ENCODE results near the gene SNX9. TPM values are rescaled to one million over a fixed set of nuclear protein-coding genes. Genes with fewer than 3 reads are reported as not detected.
A peak's percentile ranks its signal among the peaks of the same experiment; 100 is the strongest.

The SNX9 gene
- total and polyA plus RNA-seq, 10 of the 15 experiments (the other 5 are each of a cell fraction or from before 2014, with no cell fraction given), result 0.03 to 2.0 (median 0.37) TPM

DNA sequence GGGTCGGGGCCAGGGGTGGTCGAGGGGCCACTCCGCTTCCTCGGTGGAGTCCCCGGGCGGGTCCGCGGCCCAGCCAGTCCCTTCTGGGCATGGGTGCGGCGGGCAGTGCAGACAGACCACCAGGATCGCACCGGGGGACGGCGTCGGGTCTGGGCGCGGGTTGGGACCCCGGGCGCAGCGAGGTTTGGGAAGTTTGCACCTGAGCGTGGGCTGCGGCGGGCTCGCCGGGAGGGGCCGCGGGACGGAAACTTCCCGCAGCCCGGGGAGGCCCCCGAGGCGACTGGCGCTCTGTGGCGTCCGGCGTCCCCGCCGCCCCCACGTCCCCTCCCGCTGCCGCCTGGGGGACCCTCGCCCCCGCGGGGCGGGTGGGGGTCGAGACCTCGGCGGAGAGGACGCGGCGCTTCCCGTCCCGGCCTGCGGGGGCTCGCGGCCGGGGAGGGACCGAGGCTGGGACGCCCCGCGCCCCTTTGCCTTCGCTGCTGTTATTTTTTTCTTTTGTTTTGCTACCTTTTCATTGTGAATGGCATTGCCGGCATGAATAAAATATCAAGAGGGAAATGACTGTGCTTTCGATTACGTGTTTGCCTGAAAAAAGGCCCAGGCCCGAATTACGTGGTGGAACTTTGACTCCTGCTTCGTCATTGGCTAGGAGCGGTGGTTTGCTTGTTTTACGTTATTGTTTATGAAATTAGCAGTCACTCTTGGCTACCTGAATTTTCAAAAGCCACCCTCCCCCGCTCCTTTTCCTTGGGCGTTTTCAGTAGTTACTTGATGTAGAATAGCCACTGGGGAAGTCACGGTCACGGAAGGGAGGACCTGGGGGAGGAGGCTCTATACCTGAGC is 703 bp downstream of the SNX9 start (continued):
- TF ChIP-seq ZNF207 (IDR thresholded peaks at IDR 0.05; ENCODE audit: borderline replicate concordance), result no peak
- peak; percentile 83 for TF ChIP-seq ATF7 (IDR thresholded peaks at IDR 0.05; ENCODE audit: low read depth)
- no peak for TF ChIP-seq NBN (IDR thresholded peaks at IDR 0.05)
- TF ChIP-seq RBBP5 (conservative IDR thresholded peaks at IDR 0.05), result no peak
- TF ChIP-seq NR2C2 (IDR thresholded peaks at IDR 0.05; ENCODE audit: borderline replicate concordance, control insufficient read depth, insufficient read length, low read depth), result no peak
- TF ChIP-seq SIX5 (IDR thresholded peaks at IDR 0.05; ENCODE audit: low read depth, low read length, severe bottlenecking), result no peak
- TF ChIP-seq, protein P1, sequence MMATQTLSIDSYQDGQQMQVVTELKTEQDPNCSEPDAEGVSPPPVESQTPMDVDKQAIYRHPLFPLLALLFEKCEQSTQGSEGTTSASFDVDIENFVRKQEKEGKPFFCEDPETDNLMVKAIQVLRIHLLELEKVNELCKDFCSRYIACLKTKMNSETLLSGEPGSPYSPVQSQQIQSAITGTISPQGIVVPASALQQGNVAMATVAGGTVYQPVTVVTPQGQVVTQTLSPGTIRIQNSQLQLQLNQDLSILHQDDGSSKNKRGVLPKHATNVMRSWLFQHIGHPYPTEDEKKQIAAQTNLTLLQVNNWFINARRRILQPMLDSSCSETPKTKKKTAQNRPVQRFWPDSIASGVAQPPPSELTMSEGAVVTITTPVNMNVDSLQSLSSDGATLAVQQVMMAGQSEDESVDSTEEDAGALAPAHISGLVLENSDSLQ (IDR thresholded peaks at IDR 0.05), result peak; percentile 62; the same call in 1 of the 2 replicates
- no peak for TF ChIP-seq HDAC6 (IDR thresholded peaks at IDR 0.05; ENCODE audit: unreplicated experiment)
- TF ChIP-seq EGR1 (IDR thresholded peaks at IDR 0.05; ENCODE audit: borderline replicate concordance in 1 of 2, low read depth in 2 of 2, low read length in 2 of 2), result peak in 1 of 2 experiments; percentile 45; a peak in 1 of 3 replicates
- no peak for TF ChIP-seq ZNF217 (IDR thresholded peaks at IDR 0.05)
- TF ChIP-seq WRNIP1 (IDR thresholded peaks at IDR 0.05; ENCODE audit: borderline replicate concordance, low read depth, low read length), result no peak
- TF ChIP-seq NFXL1 (IDR thresholded peaks at IDR 0.05; ENCODE audit: borderline replicate concordance), result no peak
- peak; percentile 52; the same call in 1 of the 2 replicates for TF ChIP-seq IRF4 (IDR thresholded peaks at IDR 0.05; ENCODE audit: low read depth, low read length)
- TF ChIP-seq, protein P2, sequence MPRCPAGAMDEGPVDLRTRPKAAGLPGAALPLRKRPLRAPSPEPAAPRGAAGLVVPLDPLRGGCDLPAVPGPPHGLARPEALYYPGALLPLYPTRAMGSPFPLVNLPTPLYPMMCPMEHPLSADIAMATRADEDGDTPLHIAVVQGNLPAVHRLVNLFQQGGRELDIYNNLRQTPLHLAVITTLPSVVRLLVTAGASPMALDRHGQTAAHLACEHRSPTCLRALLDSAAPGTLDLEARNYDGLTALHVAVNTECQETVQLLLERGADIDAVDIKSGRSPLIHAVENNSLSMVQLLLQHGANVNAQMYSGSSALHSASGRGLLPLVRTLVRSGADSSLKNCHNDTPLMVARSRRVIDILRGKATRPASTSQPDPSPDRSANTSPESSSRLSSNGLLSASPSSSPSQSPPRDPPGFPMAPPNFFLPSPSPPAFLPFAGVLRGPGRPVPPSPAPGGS (IDR thresholded peaks at IDR 0.05; ENCODE audit: borderline replicate concordance, insufficient read depth, low read depth, low read length, poor library complexity, severe bottlenecking), result no peak
- TF ChIP-seq DPF2 (IDR thresholded peaks at IDR 0.05), result peak; percentile 68; the same call in 1 of the 2 replicates
- no peak for TF ChIP-seq SUPT20H (IDR thresholded peaks at IDR 0.05; ENCODE audit: borderline replicate concordance, control insufficient read depth, low read depth, low read length)
- no peak; a peak in 1 of 4 replicates for TF ChIP-seq BHLHE40 (IDR thresholded peaks at IDR 0.05; ENCODE audit: borderline replicate concordance in 1 of 2, low read depth in 2 of 2, low read length in 1 of 2)
- no peak for TF ChIP-seq REST (IDR thresholded peaks at IDR 0.05; ENCODE audit: low read depth, low read length)
- TF ChIP-seq, protein P3, sequence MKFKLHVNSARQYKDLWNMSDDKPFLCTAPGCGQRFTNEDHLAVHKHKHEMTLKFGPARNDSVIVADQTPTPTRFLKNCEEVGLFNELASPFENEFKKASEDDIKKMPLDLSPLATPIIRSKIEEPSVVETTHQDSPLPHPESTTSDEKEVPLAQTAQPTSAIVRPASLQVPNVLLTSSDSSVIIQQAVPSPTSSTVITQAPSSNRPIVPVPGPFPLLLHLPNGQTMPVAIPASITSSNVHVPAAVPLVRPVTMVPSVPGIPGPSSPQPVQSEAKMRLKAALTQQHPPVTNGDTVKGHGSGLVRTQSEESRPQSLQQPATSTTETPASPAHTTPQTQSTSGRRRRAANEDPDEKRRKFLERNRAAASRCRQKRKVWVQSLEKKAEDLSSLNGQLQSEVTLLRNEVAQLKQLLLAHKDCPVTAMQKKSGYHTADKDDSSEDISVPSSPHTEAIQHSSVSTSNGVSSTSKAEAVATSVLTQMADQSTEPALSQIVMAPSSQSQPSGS (IDR thresholded peaks at IDR 0.05; ENCODE audit: low read length), result peak; percentile 50; the same call in 1 of the 2 replicates
- TF ChIP-seq EP300 (IDR thresholded peaks at IDR 0.05; ENCODE audit: borderline replicate concordance in 1 of 2, control insufficient read depth in 1 of 2, low read depth in 2 of 2, low read length in 2 of 2), result peak; percentile 82 to 92; a peak in 3 of 4 replicates
- no peak for TF ChIP-seq RAD21 (IDR thresholded peaks at IDR 0.05; ENCODE audit: insufficient read depth, low read depth, low read length)
- TF ChIP-seq SMC3 (IDR thresholded peaks at IDR 0.05; ENCODE audit: borderline replicate concordance, low read length), result no peak
